NT2/D1 (cell line): ENCODE measurements around the gene RNASEH2C.

ENCODE experiments used
- SUZ12 ChIP-seq: IDR thresholded peaks from 2 replicates; pipeline ENCODE4 v1.6.1; 2011; ENCODE audit not compliant: insufficient read length, insufficient read depth; ENCODE audit errors: extremely low read depth
- YY1 ChIP-seq: IDR thresholded peaks from 2 replicates; pipeline ENCODE4 v1.6.1; 2011; ENCODE audit not compliant: insufficient read length, insufficient read depth
- ZNF274 ChIP-seq: IDR thresholded peaks from 2 replicates; pipeline ENCODE4 v1.6.1; 2011; ENCODE audit warnings: mild to moderate bottlenecking, low read depth, low read length

- TF ChIP-seq ZNF274 (no peak), SUZ12 (no peak), YY1 (no peak)
These were observed 45.9 kb upstream of the RNASEH2C start for GRCh38 chr11:65766535-65766934.
